Sigmoid colon (tissue), 7 donors: ENCODE results near the gene GABRR1. TPM values are rescaled to one million over a fixed set of nuclear protein-coding genes. Genes with fewer than 3 reads are reported as not detected.
"Not testable (repeated sequence)": the region's sequence is repeated elsewhere in the genome, so short reads cannot be mapped to it uniquely, and the experiment has no call there.

Source experiments
- DNase-seq: peaks from one replicate; pipeline ENCODE4 v3.0.0-alpha.2; 2019
- H3K27ac ChIP-seq, 4 donors: fragments of 200-600 bp; sonication (generic); one replicate each; pipeline ENCODE4 v1.5.1; 2016 to 2019; ENCODE audit warnings: mild to moderate bottlenecking in 1 of 4
- H3K27me3 ChIP-seq, 3 donors: fragments of 200-600 bp; sonication (generic); one replicate each; pipeline ENCODE4 v1.5.1; 2019; ENCODE audit warnings: mild to moderate bottlenecking in 1 of 3
- H3K36me3 ChIP-seq, 4 donors: fragments of 200-600 bp; sonication (generic); one replicate each; pipeline ENCODE4 v1.5.1; 2016 to 2019
- H3K4me1 ChIP-seq, 4 donors: fragments of 200-600 bp; sonication (generic); one replicate each; pipeline ENCODE4 v1.5.1; 2017 to 2019
- H3K4me3 ChIP-seq, 4 donors: fragments of 200-600 bp; sonication (generic); one replicate each; pipeline ENCODE4 v1.5.1; 2017 to 2019; ENCODE audit warnings: mild to moderate bottlenecking in 2 of 4, moderate library complexity in 1 of 4
- H3K9me3 ChIP-seq, 4 donors: fragments of 200-600 bp in 3 of 4; sonication (generic) in 3 of 4; one replicate each; pipeline versions ENCODE4 v1.5.1 to v1.6.1; 2013 to 2019
- CTCF ChIP-seq, 4 experiments: fragments of 450-650 bp in 3 of 4; fragments of 200-600 bp in 1 of 4; IDR thresholded peaks; one replicate each; pipeline ENCODE4 v1.5.1; 2016 to 2019; ENCODE audit warnings: antibody characterized with exemption in 4 of 4, mild to moderate bottlenecking in 3 of 4, moderate library complexity in 2 of 4
- EP300 ChIP-seq, 4 donors: sonication (generic); formaldehyde crosslinking; IDR thresholded peaks; one replicate each; pipeline ENCODE4 v1.6.1; 2017; ENCODE audit warnings: antibody characterized with exemption in 4 of 4
- POLR2A ChIP-seq, 2 donors: fragments of 450-650 bp; IDR thresholded peaks; one replicate each; pipeline ENCODE4 v1.6.1; 2016; ENCODE audit warnings: antibody characterized with exemption in 2 of 2, mild to moderate bottlenecking in 2 of 2, moderate library complexity in 2 of 2
- POLR2AphosphoS5 ChIP-seq, 4 donors: sonication (generic); formaldehyde crosslinking; IDR thresholded peaks; one replicate each; pipeline ENCODE4 v1.6.1; 2017; ENCODE audit warnings: antibody characterized with exemption in 4 of 4
- WGBS, 2 donors: extraction: QIAGEN DNeasy Blood & Tissue Kit; methylation state at CpG; one replicate each; pipeline ENCODE4 v1.1.7; 2013; 5-methylcytosine and 5-hydroxymethylcytosine counted together
- intact Hi-C: fragments of 100-400 bp; cut with DNase I; formaldehyde crosslinking; loops from one replicate; pipeline ENCODE4 v1.15.1; 2023
- polyA plus RNA-seq, 3 donors: library from polyadenylated mRNA; stranded (reverse); fragments of 200-250 nt; gene quantifications; one replicate each; pipeline ENCODE4 v1.2.3, GENCODE V29; 2013
- total RNA-seq, 4 donors: library from RNA; depleted of rRNA; stranded (reverse); fragments of >200 nt; gene quantifications; one replicate each; pipeline ENCODE4 v1.1.0, GENCODE V29; 2016
- donor health status: healthy with polysubstance abuse.
- donor health status: Bipolar disorder and iron deficiency.
- donor health status: healthy.

GABRR1 gene
- total and polyA plus RNA-seq, 7 donors = 0.04 TPM; not detected in 6

GRCh38 chr6:89134723-89135122 is 82.4 kb downstream of the GABRR1 start:
- Histone ChIP-seq H3K9me3 (no peaks in the 10 kb centered on the region), H3K36me3 (no peaks in the 10 kb centered on the region), H3K4me3 (no peak overlapping the region), H3K27me3 (no peaks in the 10 kb centered on the region), H3K4me1 (peaks cover 0 to 5% (median 3%) of the 10 kb centered on the region in 4 donors), H3K27ac (no peak overlapping the region)
- TF ChIP-seq POLR2A (IDR thresholded peaks at IDR 0.05) = no peak
- no peak for TF ChIP-seq POLR2AphosphoS5 (IDR thresholded peaks at IDR 0.05)
- TF ChIP-seq EP300 (IDR thresholded peaks at IDR 0.05) = no peak
- TF ChIP-seq CTCF (IDR thresholded peaks at IDR 0.05) = no peak
- intact Hi-C loops = loop anchor here (5.0 kb wide), 1 partner anchor 38 kb away; no protein-coding TSS in a partner anchor
- WGBS, 2 donors = 91 to 94% methylated on average over 3 of the region's 3 CpGs
- no peak for DNase-seq

- TF ChIP-seq CTCF (IDR thresholded peaks at IDR 0.05) = no peak
- TF ChIP-seq EP300 (IDR thresholded peaks at IDR 0.05) = no peak
- TF ChIP-seq POLR2AphosphoS5 (IDR thresholded peaks at IDR 0.05) = no peak
- no peak for TF ChIP-seq POLR2A (IDR thresholded peaks at IDR 0.05)
- DNase-seq = no peak
- no peaks in the 10 kb centered on the region for H3K9me3 ChIP-seq
- no peak overlapping the region for H3K27ac ChIP-seq
- H3K4me1 ChIP-seq = no peaks in the 10 kb centered on the region
- no peaks in the 10 kb centered on the region for H3K27me3 ChIP-seq
- H3K36me3 ChIP-seq = no peaks in the 10 kb centered on the region
- intact Hi-C loops = no loop called here
- 91% methylated on average over 9 of the region's 9 CpGs for WGBS, 2 donors
- no peak overlapping the region for H3K4me3 ChIP-seq
These were observed 83.2 kb downstream of the GABRR1 start for GRCh38 chr6:89133981-89134380.

GRCh38 chr6:89132057-89132456 is 85.1 kb downstream of the GABRR1 start:
- intact Hi-C loops = no loop called here
- Histone ChIP-seq H3K27ac (no peak overlapping the region), H3K27me3 (no peaks in the 10 kb centered on the region), H3K9me3 (no peaks in the 10 kb centered on the region), H3K4me1 (no peaks in the 10 kb centered on the region), H3K36me3 (no peaks in the 10 kb centered on the region), H3K4me3 (no peak overlapping the region)
- WGBS, 2 donors = 68 to 87% methylated on average over 2 of the region's 2 CpGs
- no peak for DNase-seq
- TF ChIP-seq CTCF (IDR thresholded peaks at IDR 0.05) (no peak), POLR2A (IDR thresholded peaks at IDR 0.05) (no peak), EP300 (IDR thresholded peaks at IDR 0.05) (no peak), POLR2AphosphoS5 (IDR thresholded peaks at IDR 0.05) (no peak)

GRCh38 chr6:89131599-89131998 is 85.6 kb downstream of the GABRR1 start:
- H3K4me3 ChIP-seq = no peak overlapping the region
- intact Hi-C loops = no loop called here

GRCh38 chr6:89128256-89128671 is 88.9 kb downstream of the GABRR1 start:
- H3K36me3 ChIP-seq, H3K4me3 ChIP-seq, intact Hi-C loops, H3K9me3 ChIP-seq, DNase-seq, H3K27me3 ChIP-seq, H3K4me1 ChIP-seq, H3K27ac ChIP-seq: not testable (repeated sequence)
- WGBS, 2 donors = 77 to 78% methylated on average over 2 of the region's 2 CpGs

More at GRCh38 chr6:89131599-89131998, 85.6 kb downstream of the GABRR1 start:
- Histone ChIP-seq H3K27ac (no peak overlapping the region), H3K4me1 (no peaks in the 10 kb centered on the region), H3K36me3 (no peaks in the 10 kb centered on the region), H3K27me3 (no peaks in the 10 kb centered on the region), H3K9me3 (no peaks in the 10 kb centered on the region)
- TF ChIP-seq POLR2AphosphoS5 (IDR thresholded peaks at IDR 0.05) (no peak), POLR2A (IDR thresholded peaks at IDR 0.05) (no peak), EP300 (IDR thresholded peaks at IDR 0.05) (no peak), CTCF (IDR thresholded peaks at IDR 0.05) (no peak)
- 90 to 95% methylated on average over 3 of the region's 3 CpGs for WGBS, 2 donors
- DNase-seq = no peak

Other genes with a start within 250 kb of the GABRR1 start
- 100 to 1,000 TPM; 211 to 349 (median 300) TPM for gene PNRC1, start 136.6 kb downstream of the GABRR1 start, total RNA-seq
- 10 to 100 TPM; 44.2 to 73.9 (median 52.7) TPM for gene PNRC1, start 136.6 kb downstream of the GABRR1 start, polyA plus RNA-seq
- gene SRSF12, start 99.3 kb downstream of the GABRR1 start, total RNA-seq = 1 to 10 TPM in 3 of 4 donors, under 1 TPM in 1; 0.82 to 3.6 (median 1.1) TPM
- under 1 TPM in 1 of 3 donors, not detected in 2; 0.36 TPM for gene SRSF12, start 99.3 kb downstream of the GABRR1 start, polyA plus RNA-seq
- 10 to 100 TPM; 20.3 to 48.5 (median 23.9) TPM for gene PM20D2, start 71.3 kb downstream of the GABRR1 start, total RNA-seq
- gene PM20D2, start 71.3 kb downstream of the GABRR1 start, polyA plus RNA-seq = 10 to 100 TPM in 1 of 3 donors, 1 to 10 TPM in 2; 4.2 to 10.2 (median 8.1) TPM
- 1 to 10 TPM in 2 of 4 donors, under 1 TPM in 2; 0.36 to 2.8 (median 1.2) TPM for gene GABRR2, start 97.9 kb upstream of the GABRR1 start, total RNA-seq
- under 1 TPM in 1 of 3 donors, not detected in 2; 0.52 TPM for gene GABRR2, start 97.9 kb upstream of the GABRR1 start, polyA plus RNA-seq
- gene UBE2J1, start 135.4 kb upstream of the GABRR1 start, total RNA-seq = 10 to 100 TPM; 29.5 to 36.7 (median 33.8) TPM
- gene UBE2J1, start 135.4 kb upstream of the GABRR1 start, polyA plus RNA-seq = 10 to 100 TPM; 31.6 to 50.4 (median 40.8) TPM
- gene RRAGD, start 194.9 kb upstream of the GABRR1 start, total RNA-seq = 10 to 100 TPM; 11.8 to 19.8 (median 13.3) TPM
- gene RRAGD, start 194.9 kb upstream of the GABRR1 start, polyA plus RNA-seq = 10 to 100 TPM in 1 of 3 donors, 1 to 10 TPM in 2; 2.8 to 12.0 (median 6.7) TPM
- gene ANKRD6, start 215.8 kb upstream of the GABRR1 start, total RNA-seq = 10 to 100 TPM in 3 of 4 donors, 1 to 10 TPM in 1; 8.0 to 21.6 (median 17.3) TPM
- 1 to 10 TPM; 1.7 to 4.8 (median 2.3) TPM for gene ANKRD6, start 215.8 kb upstream of the GABRR1 start, polyA plus RNA-seq